ENCODE results near the gene GHR. TPM values are rescaled to one million over a fixed set of nuclear protein-coding genes. Genes with fewer than 3 reads are reported as not detected.

The GHR gene
- total RNA-seq, 1 donor, result 5.4 TPM

DNA sequence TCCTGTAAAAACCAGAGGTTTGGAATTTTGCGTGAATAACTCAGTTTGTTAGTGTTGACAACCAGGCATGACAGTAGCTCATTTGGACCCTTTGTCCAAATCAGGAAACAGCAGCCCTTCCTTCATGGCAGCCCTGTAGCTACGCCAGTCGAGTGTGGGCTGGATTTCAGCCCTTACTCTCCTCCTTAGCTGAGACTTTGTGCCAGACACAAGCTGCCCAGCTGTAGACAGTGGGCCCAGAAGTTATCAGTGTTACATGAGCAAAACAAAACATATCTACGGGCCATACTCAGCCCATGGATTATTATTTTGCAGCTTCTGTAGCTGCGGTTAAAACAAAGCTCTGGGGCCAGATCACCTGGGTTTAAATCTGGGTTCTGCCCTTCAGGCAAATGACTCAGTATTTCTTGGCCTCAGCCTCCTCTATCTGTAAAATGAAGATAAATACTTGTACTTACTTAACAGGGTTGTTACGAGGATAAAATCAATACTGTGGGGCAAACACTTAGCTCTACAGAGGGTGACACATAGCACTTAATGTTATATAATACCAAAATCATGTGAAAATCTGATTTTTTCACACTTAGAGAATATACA is 76.9 kb downstream of the GHR start:
- Histone ChIP-seq H3K4me3 (ENCODE audit: insufficient read depth, low read length) (no peak overlapping the region), H3K79me2 (ENCODE audit: insufficient read depth, low read length) (no peaks in the 10 kb centered on the region), H2AFZ (ENCODE audit: low read length) (no peak overlapping the region), H3K4me2 (ENCODE audit: insufficient read depth, low read length) (no peak overlapping the region), H3K27ac (ENCODE audit: low read depth, low read length) (no peak overlapping the region), H3K36me3 (ENCODE audit: insufficient read depth, low read length) (no peaks in the 10 kb centered on the region), H3K4me1 (ENCODE audit: insufficient read depth, low read length) (no peaks in the 10 kb centered on the region), H3K9me3 (ENCODE audit: low read depth, low read length) (no peaks in the 10 kb centered on the region), H3K27me3 (ENCODE audit: insufficient read depth, low read length) (no peaks in the 10 kb centered on the region), H4K20me1 (ENCODE audit: insufficient read depth, low read length) (no peaks in the 10 kb centered on the region)
- no peak for DNase-seq (ENCODE audit: insufficient read length, low spot score, missing footprints)
- TF ChIP-seq, protein P1, sequence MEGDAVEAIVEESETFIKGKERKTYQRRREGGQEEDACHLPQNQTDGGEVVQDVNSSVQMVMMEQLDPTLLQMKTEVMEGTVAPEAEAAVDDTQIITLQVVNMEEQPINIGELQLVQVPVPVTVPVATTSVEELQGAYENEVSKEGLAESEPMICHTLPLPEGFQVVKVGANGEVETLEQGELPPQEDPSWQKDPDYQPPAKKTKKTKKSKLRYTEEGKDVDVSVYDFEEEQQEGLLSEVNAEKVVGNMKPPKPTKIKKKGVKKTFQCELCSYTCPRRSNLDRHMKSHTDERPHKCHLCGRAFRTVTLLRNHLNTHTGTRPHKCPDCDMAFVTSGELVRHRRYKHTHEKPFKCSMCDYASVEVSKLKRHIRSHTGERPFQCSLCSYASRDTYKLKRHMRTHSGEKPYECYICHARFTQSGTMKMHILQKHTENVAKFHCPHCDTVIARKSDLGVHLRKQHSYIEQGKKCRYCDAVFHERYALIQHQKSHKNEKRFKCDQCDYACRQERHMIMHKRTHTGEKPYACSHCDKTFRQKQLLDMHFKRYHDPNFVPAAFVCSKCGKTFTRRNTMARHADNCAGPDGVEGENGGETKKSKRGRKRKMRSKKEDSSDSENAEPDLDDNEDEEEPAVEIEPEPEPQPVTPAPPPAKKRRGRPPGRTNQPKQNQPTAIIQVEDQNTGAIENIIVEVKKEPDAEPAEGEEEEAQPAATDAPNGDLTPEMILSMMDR (IDR thresholded peaks at IDR 0.05; ENCODE audit: extremely low read depth, low read depth, low read length), result no peak

DNA sequence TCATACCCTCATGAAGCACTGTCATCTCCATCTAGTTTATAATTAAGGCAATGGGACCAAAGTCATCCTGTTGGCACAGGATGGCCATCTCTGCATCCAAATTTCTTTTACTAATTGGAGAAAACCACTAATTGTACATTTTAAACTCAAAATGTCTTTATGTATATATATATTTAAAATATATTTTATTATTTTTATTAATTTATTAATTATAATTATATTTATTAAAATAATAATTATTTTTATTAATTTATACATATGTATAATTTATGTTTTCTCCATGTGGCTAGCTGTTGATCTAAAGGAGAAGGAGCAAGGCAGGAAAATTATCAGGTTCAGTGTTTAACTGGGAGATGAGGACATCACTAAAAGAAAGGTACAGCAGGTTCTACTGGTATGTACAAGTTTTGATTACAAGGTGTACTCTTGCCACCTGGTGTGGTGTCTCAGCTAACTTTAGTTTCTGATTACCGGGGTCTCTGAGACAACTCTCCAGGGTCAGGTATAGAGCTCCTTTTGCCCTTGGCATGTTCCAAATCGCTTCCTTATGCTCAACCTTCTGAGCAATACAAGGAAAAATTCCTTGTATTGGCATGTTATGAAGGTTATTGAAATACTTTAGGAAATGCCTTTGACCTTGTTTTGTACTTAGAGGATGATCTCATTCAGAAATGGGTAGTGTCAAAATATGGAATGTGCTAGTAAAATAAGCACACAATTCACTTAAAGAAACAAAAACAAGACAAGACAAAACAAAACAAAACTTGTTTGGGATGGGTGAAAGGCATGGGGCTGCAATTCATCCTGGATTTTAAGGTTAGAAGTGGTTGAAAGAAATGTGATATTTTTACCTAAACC is 79.6 kb downstream of the GHR start:
- Histone ChIP-seq H3K9me3 (ENCODE audit: low read depth, low read length) (no peaks in the 10 kb centered on the region), H3K4me1 (ENCODE audit: insufficient read depth, low read length) (no peaks in the 10 kb centered on the region), H3K4me2 (ENCODE audit: insufficient read depth, low read length) (no peak overlapping the region), H2AFZ (ENCODE audit: low read length) (no peak overlapping the region), H3K36me3 (ENCODE audit: insufficient read depth, low read length) (no peaks in the 10 kb centered on the region), H3K79me2 (ENCODE audit: insufficient read depth, low read length) (no peaks in the 10 kb centered on the region), H3K27ac (ENCODE audit: low read depth, low read length) (no peak overlapping the region), H4K20me1 (ENCODE audit: insufficient read depth, low read length) (no peaks in the 10 kb centered on the region), H3K4me3 (ENCODE audit: insufficient read depth, low read length) (no peak overlapping the region), H3K27me3 (ENCODE audit: insufficient read depth, low read length) (no peaks in the 10 kb centered on the region)
- TF ChIP-seq, protein P1 (IDR thresholded peaks at IDR 0.05; ENCODE audit: extremely low read depth, low read depth, low read length), result no peak
- DNase-seq (ENCODE audit: insufficient read length, low spot score, missing footprints), result no peak

DNA sequence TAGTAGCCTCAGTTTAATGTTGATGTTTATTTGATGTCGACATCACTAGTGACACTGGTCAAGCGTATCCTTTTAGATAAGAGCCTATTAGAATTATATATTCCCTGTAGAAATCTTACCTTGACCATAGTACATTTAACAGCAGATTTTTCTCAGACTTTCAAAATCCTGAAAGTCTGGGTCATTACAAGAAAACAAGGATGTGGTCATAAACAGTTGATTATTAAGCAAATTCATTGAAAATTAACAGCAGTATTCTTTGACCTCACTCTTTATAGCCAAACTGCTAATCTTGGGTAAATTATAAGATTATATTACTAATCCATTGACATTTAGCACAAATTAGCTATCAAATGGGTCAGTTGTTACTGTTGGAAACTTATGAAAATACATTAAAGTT is 83.4 kb downstream of the GHR start:
- TF ChIP-seq, protein P1 (IDR thresholded peaks at IDR 0.05; ENCODE audit: extremely low read depth, low read depth, low read length), result no peak
- no peak for DNase-seq (ENCODE audit: insufficient read length, low spot score, missing footprints)

DNA sequence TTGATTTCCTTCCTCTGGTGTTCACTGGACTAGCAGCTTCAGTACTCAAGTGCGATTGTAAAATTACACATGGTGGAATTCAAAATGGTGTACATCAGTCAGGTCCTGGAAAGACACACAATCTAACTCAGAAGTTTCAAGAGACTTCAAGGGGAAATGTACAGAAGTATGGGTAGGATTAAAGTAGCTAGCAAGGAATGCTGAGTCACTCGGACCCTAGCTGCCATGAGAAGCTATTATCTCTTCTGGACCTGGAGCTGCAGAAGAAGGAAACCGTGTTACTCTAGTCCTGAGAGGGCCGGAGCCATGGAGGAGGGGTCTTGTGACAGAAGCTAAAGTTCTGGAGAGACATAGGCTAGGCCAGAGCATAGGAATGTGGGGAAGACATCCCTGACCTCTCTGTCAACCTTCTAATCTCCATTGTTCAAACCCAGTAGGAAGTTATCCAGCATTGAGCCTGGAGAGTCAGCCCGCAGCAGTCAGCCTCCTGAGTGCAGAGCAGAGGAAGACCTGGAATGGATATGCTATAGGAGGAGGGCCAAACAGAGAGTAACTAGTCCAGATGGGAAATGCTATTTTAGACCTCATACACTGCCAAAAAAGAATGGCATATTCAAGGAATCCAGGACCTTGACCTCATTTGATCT is 84.3 kb downstream of the GHR start:
- Histone ChIP-seq H3K4me3 (ENCODE audit: insufficient read depth, low read length) (no peak overlapping the region), H3K27me3 (ENCODE audit: insufficient read depth, low read length) (no peaks in the 10 kb centered on the region), H4K20me1 (ENCODE audit: insufficient read depth, low read length) (no peaks in the 10 kb centered on the region), H3K4me2 (ENCODE audit: insufficient read depth, low read length) (no peak overlapping the region), H3K36me3 (ENCODE audit: insufficient read depth, low read length) (no peaks in the 10 kb centered on the region), H3K4me1 (ENCODE audit: insufficient read depth, low read length) (no peaks in the 10 kb centered on the region), H3K9me3 (ENCODE audit: low read depth, low read length) (no peaks in the 10 kb centered on the region), H3K79me2 (ENCODE audit: insufficient read depth, low read length) (no peaks in the 10 kb centered on the region), H2AFZ (ENCODE audit: low read length) (no peak overlapping the region), H3K27ac (ENCODE audit: low read depth, low read length) (no peak overlapping the region)
- no peak for DNase-seq (ENCODE audit: insufficient read length, low spot score, missing footprints)
- TF ChIP-seq, protein P1 (IDR thresholded peaks at IDR 0.05; ENCODE audit: extremely low read depth, low read depth, low read length), result no peak

More for the DNA sequence above, 83.4 kb downstream of the GHR start:
- H3K4me2 ChIP-seq (ENCODE audit: insufficient read depth, low read length), result no peak overlapping the region
- no peaks in the 10 kb centered on the region for H3K9me3 ChIP-seq (ENCODE audit: low read depth, low read length)
- H3K4me3 ChIP-seq (ENCODE audit: insufficient read depth, low read length), result no peak overlapping the region
- H3K4me1 ChIP-seq (ENCODE audit: insufficient read depth, low read length), result no peaks in the 10 kb centered on the region
- no peak overlapping the region for H2AFZ ChIP-seq (ENCODE audit: low read length)
- no peak overlapping the region for H3K27ac ChIP-seq (ENCODE audit: low read depth, low read length)
- no peaks in the 10 kb centered on the region for H3K79me2 ChIP-seq (ENCODE audit: insufficient read depth, low read length)
- no peaks in the 10 kb centered on the region for H4K20me1 ChIP-seq (ENCODE audit: insufficient read depth, low read length)
- no peaks in the 10 kb centered on the region for H3K27me3 ChIP-seq (ENCODE audit: insufficient read depth, low read length)
- no peaks in the 10 kb centered on the region for H3K36me3 ChIP-seq (ENCODE audit: insufficient read depth, low read length)

All from osteoblast (primary cell).